Left lung (tissue), 10 donors: Measurements from ENCODE around the gene ARG2. TPM values are rescaled to one million over a fixed set of nuclear protein-coding genes. Genes with fewer than 3 reads are reported as not detected.

Experiments used
- ATAC-seq: fragments of 200-7000 bp; cut with Tn5 transposase; one replicate; pipeline ENCODE4 v1.9.1; 2020; ENCODE audit warnings: moderate library complexity
- DNase-seq, 4 donors: peaks; one replicate each; pipeline ENCODE4 v3.0.0-alpha.2; 2013 to 2020
- H3K27ac ChIP-seq, 2 donors: fragments of 200-600 bp; sonication (generic) in 1 of 2; one replicate each; pipeline versions ENCODE4 v1.5.0 to v1.8.0; 2020 to 2021
- H3K27me3 ChIP-seq, 2 donors: fragments of 200-600 bp; sonication (generic) in 1 of 2; one replicate each; pipeline versions ENCODE4 v1.5.0 to v1.8.0; 2020 to 2021
- H3K36me3 ChIP-seq, 2 donors: fragments of 200-600 bp; sonication (generic) in 1 of 2; one replicate each; pipeline versions ENCODE4 v1.5.0 to v1.8.0; 2020 to 2021
- H3K4me1 ChIP-seq, 2 donors: fragments of 200-600 bp; one replicate each; pipeline ENCODE4 v1.8.0; 2021
- H3K4me3 ChIP-seq, 2 donors: fragments of 200-600 bp; sonication (generic) in 1 of 2; one replicate each; pipeline versions ENCODE4 v1.5.0 to v1.8.0; 2020 to 2021; ENCODE audit warnings: mild to moderate bottlenecking in 1 of 2
- H3K9me3 ChIP-seq, 2 donors: fragments of 200-600 bp; sonication (generic) in 1 of 2; one replicate each; pipeline versions ENCODE4 v1.5.0 to v1.8.0; 2020 to 2021
- CTCF ChIP-seq, 2 donors: fragments of 200-600 bp; sonication (generic) in 1 of 2; IDR thresholded peaks; one replicate each; pipeline versions ENCODE4 v1.5.0 to v1.8.0; 2021; ENCODE audit warnings: antibody characterized with exemption in 2 of 2
- intact Hi-C, 2 donors: fragments of 100-400 bp; cut with DNase I; formaldehyde crosslinking; loops; one replicate each; pipeline versions ENCODE4 v1.11.2 to v1.14.2; 2022
- polyA plus RNA-seq, 6 donors: library from polyadenylated mRNA; unstranded; fragments of 120-200 nt; gene quantifications; one replicate each; pipeline ENCODE4 v1.2.1, GENCODE V29; 2013; ENCODE audit not compliant: insufficient read length in 6 of 6
- total RNA-seq, 2 donors: library from RNA; stranded (reverse); fragmentation: NEBNext Ultra II Directional; extraction: Animal tissue kit (Norgen Biotek cat#: 25700); gene quantifications; one replicate each; pipeline ENCODE4 v1.2.1, GENCODE V29; 2021
- donor health status: DM: no; HTN: yes; CAD: no.
- donor health status: DM: no; HTN: no; CAD: no.

Gene ARG2
- total and polyA plus RNA-seq, 8 donors = 1.9 to 14.8 (median 2.9) TPM

- Histone ChIP-seq H3K4me1 (no peaks in the 10 kb centered on the region), H3K36me3 (peaks cover 0 to 19% of the 10 kb centered on the region in 2 donors), H3K9me3 (no peaks in the 10 kb centered on the region), H3K27me3 (no peaks in the 10 kb centered on the region), H3K4me3 (no peak overlapping the region), H3K27ac (no peak overlapping the region)
- ATAC-seq (no peak), DNase-seq (no peak)
- TF ChIP-seq CTCF (IDR thresholded peaks at IDR 0.05) = no peak
- intact Hi-C loops = no loop called here
Measured at GRCh38 chr14:67641480-67641879, 21.8 kb downstream of the ARG2 start.

GRCh38 chr14:67641902-67642749 lies 22.4 kb downstream of the ARG2 start:
- no peak for ATAC-seq
- intact Hi-C loops = no loop called here
- no peak for TF ChIP-seq CTCF (IDR thresholded peaks at IDR 0.05)
- H3K36me3 ChIP-seq = peaks cover 0 to 26% of the 10 kb centered on the region in 2 donors
- no peaks in the 10 kb centered on the region for H3K9me3 ChIP-seq
- no peak for DNase-seq
- H3K4me1 ChIP-seq = no peaks in the 10 kb centered on the region
- no peak overlapping the region for H3K4me3 ChIP-seq
- no peaks in the 10 kb centered on the region for H3K27me3 ChIP-seq
- H3K27ac ChIP-seq = no peak overlapping the region

GRCh38 chr14:67643713-67644112 lies 24.0 kb downstream of the ARG2 start:
- Histone ChIP-seq H3K9me3 (no peaks in the 10 kb centered on the region), H3K4me3 (no peak overlapping the region), H3K36me3 (peaks cover 0 to 42% of the 10 kb centered on the region in 2 donors), H3K27me3 (no peaks in the 10 kb centered on the region), H3K27ac (no peak overlapping the region), H3K4me1 (no peaks in the 10 kb centered on the region)
- no peak for ATAC-seq
- no peak for DNase-seq
- intact Hi-C loops = no loop called here
- TF ChIP-seq CTCF (IDR thresholded peaks at IDR 0.05) = no peak

- intact Hi-C loops = no loop called here
- no peak overlapping the region for H3K27ac ChIP-seq
- DNase-seq = no peak
- H3K9me3 ChIP-seq = no peaks in the 10 kb centered on the region
- H3K4me3 ChIP-seq = no peak overlapping the region
- no peak for TF ChIP-seq CTCF (IDR thresholded peaks at IDR 0.05)
- H3K36me3 ChIP-seq = peaks cover 0 to 49% of the 10 kb centered on the region in 2 donors
- ATAC-seq = no peak
- H3K27me3 ChIP-seq = no peaks in the 10 kb centered on the region
- H3K4me1 ChIP-seq = no peaks in the 10 kb centered on the region
Measured at GRCh38 chr14:67644428-67644827, 24.7 kb downstream of the ARG2 start.

- Histone ChIP-seq H3K27me3 (no peaks in the 10 kb centered on the region), H3K9me3 (no peaks in the 10 kb centered on the region), H3K36me3 (peaks cover 0 to 59% of the 10 kb centered on the region in 2 donors), H3K27ac (no peak overlapping the region), H3K4me1 (no peaks in the 10 kb centered on the region), H3K4me3 (no peak overlapping the region)
- TF ChIP-seq CTCF (IDR thresholded peaks at IDR 0.05) = no peak
- DNase-seq (no peak), ATAC-seq (no peak)
- intact Hi-C loops = no loop called here
Measured at GRCh38 chr14:67645414-67645813, 25.7 kb downstream of the ARG2 start.
